ENCODE data around the gene SYCP2. TPM values are rescaled to one million over a fixed set of nuclear protein-coding genes. Genes with fewer than 3 reads are reported as not detected.

SYCP2 gene
- polyA plus RNA-seq, 1 donor (not counting 4 experiments of a cell fraction or from before 2014, with no cell fraction given), result 0.12 TPM

DNA sequence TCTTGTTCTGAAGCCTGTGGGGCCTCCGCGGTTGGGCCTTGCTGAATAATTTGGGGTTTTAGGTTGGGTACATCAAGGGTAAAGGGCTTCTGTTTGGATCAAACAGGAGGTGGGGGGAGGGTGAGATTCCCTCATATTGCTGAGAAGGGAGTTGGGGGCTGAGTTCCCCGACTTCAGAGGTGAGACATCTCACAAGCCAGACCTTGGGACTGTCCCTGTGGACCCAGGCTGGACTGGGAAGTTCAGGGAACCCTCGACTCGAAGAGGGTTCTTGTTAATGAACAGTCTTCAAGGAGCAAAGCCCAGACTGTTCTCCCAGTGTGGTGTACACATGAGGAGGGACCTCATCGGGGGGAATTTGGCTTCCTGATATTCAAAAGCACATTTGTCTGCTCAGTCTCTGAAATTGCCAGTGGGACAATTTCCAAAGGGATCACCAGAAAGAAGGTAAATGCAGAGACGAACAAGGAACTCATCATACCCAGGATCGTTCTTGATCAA, 118.5 kb downstream of the SYCP2 start:
- Histone ChIP-seq H3K27me3 (ENCODE audit: control insufficient read depth, extremely low read depth, insufficient read depth, low read length) (peaks cover 16% of the 10 kb centered on the region), H3K9ac (ENCODE audit: control insufficient read depth, extremely low read depth, insufficient read depth, low read length) (no peak overlapping the region), H3K4me1 (ENCODE audit: control insufficient read depth, extremely low read depth, insufficient read depth, low read length) (no peaks in the 10 kb centered on the region), H3K4me3 (ENCODE audit: control insufficient read depth in 2 of 3, extremely low read depth in 1 of 3, insufficient read depth in 2 of 3, low read depth in 1 of 3, low read length in 3 of 3) (no peak overlapping the region), H3K9me1 (ENCODE audit: control insufficient read depth, extremely low read depth, insufficient read depth, low read length) (no peaks in the 10 kb centered on the region), H3K9me3 (ENCODE audit: control insufficient read depth, low read depth, low read length) (no peaks in the 10 kb centered on the region), H4K20me1 (ENCODE audit: control insufficient read depth, extremely low read depth, insufficient read depth, low read length) (no peaks in the 10 kb centered on the region), H3K4me2 (ENCODE audit: control insufficient read depth, extremely low read depth, insufficient read depth, low read depth, low read length) (no peak overlapping the region), H2AFZ (ENCODE audit: control insufficient read depth, low read length) (no peak overlapping the region), H3K79me2 (ENCODE audit: control insufficient read depth, insufficient read depth, low read length) (no peaks in the 10 kb centered on the region), H3K36me3 (ENCODE audit: control insufficient read depth in 2 of 2, extremely low read depth in 1 of 2, insufficient read depth in 2 of 2, low read length in 2 of 2) (no peaks in the 10 kb centered on the region), H3K27ac (ENCODE audit: control insufficient read depth, insufficient read depth, low read length) (no peak overlapping the region)
- DNase-seq (ENCODE audit: low read depth, low spot score), result no peak
- FAIRE-seq, result no peak
- dilution Hi-C loops (cut with MboI; ENCODE audit: extremely low pct_ligation_motif_present, low sequenced_read_pairs), result no loop called here
- no peak for TF ChIP-seq EZH2 (IDR thresholded peaks at IDR 0.05; ENCODE audit: low read length)
- TF ChIP-seq, protein P1, sequence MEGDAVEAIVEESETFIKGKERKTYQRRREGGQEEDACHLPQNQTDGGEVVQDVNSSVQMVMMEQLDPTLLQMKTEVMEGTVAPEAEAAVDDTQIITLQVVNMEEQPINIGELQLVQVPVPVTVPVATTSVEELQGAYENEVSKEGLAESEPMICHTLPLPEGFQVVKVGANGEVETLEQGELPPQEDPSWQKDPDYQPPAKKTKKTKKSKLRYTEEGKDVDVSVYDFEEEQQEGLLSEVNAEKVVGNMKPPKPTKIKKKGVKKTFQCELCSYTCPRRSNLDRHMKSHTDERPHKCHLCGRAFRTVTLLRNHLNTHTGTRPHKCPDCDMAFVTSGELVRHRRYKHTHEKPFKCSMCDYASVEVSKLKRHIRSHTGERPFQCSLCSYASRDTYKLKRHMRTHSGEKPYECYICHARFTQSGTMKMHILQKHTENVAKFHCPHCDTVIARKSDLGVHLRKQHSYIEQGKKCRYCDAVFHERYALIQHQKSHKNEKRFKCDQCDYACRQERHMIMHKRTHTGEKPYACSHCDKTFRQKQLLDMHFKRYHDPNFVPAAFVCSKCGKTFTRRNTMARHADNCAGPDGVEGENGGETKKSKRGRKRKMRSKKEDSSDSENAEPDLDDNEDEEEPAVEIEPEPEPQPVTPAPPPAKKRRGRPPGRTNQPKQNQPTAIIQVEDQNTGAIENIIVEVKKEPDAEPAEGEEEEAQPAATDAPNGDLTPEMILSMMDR (optimal IDR thresholded peaks at IDR 0.05 in 1 of 3, IDR thresholded peaks at IDR 0.05 in 1 of 3, conservative IDR thresholded peaks at IDR 0.05 in 1 of 3; ENCODE audit: extremely low read depth in 1 of 3, insufficient read depth in 2 of 3, low read length in 3 of 3), result no peak

DNA sequence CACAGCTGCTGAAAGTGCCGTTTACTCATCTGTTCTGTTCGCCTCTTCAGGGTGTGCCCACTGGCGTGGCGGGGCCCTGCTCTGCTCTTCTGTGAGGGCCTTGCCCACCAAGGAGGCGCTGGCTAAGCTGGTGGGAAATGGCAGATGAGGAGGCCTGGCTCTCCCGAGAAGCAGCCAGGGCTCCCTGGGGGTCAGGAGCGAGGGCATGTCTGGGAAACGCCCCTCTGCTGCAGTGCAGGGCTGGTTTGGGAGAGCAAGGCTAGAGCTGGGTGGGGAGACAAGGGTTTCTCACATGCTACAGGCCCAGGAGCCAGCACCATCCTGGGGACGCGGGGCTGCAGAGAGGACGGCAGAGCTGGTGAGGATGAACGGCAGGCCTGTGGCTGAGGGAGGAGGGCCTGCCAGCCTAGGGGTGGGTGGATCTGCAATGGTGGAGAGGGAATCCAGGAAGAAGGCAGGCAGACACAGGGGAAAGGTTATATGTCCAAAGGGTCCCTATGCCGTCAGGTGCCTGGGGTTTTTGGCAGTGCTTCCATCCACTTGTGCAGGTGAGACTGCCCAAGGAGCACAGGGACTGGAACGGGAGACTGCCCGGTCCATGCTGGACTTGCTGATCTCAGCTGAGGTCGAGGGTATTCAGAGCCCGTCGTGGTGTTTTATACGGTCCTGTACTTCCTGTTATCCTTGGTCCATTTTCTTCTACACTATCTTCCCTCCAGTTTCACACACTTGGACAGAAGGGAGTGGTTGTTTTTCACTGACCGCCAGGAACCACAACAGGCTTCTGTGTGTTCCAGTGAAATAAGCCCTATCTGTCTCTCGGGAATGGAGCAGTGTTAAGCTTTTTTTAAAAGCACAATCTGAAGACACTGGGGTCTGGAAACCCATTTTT, 119.2 kb downstream of the SYCP2 start:
- no peak for FAIRE-seq
- peaks cover 16% of the 10 kb centered on the region for H3K27me3 ChIP-seq (ENCODE audit: control insufficient read depth, extremely low read depth, insufficient read depth, low read length)

More for the DNA sequence above, 119.2 kb downstream of the SYCP2 start:
- H3K9me3 ChIP-seq (ENCODE audit: control insufficient read depth, low read depth, low read length), result no peaks in the 10 kb centered on the region
- no peak overlapping the region for H3K4me2 ChIP-seq (ENCODE audit: control insufficient read depth, extremely low read depth, insufficient read depth, low read depth, low read length)
- TF ChIP-seq EZH2 (IDR thresholded peaks at IDR 0.05; ENCODE audit: low read length), result no peak
- TF ChIP-seq, protein P1 (optimal IDR thresholded peaks at IDR 0.05 in 1 of 3, IDR thresholded peaks at IDR 0.05 in 1 of 3, conservative IDR thresholded peaks at IDR 0.05 in 1 of 3; ENCODE audit: extremely low read depth in 1 of 3, insufficient read depth in 2 of 3, low read length in 3 of 3), result no peak
- no peaks in the 10 kb centered on the region for H3K79me2 ChIP-seq (ENCODE audit: control insufficient read depth, insufficient read depth, low read length)
- H4K20me1 ChIP-seq (ENCODE audit: control insufficient read depth, extremely low read depth, insufficient read depth, low read length), result no peaks in the 10 kb centered on the region
- no peak overlapping the region for H3K27ac ChIP-seq (ENCODE audit: control insufficient read depth, insufficient read depth, low read length)
- dilution Hi-C loops (cut with MboI; ENCODE audit: extremely low pct_ligation_motif_present, low sequenced_read_pairs), result no loop called here
- H3K9me1 ChIP-seq (ENCODE audit: control insufficient read depth, extremely low read depth, insufficient read depth, low read length), result no peaks in the 10 kb centered on the region
- no peaks in the 10 kb centered on the region for H3K4me1 ChIP-seq (ENCODE audit: control insufficient read depth, extremely low read depth, insufficient read depth, low read length)
- H3K4me3 ChIP-seq (ENCODE audit: control insufficient read depth in 2 of 3, extremely low read depth in 1 of 3, insufficient read depth in 2 of 3, low read depth in 1 of 3, low read length in 3 of 3), result no peak overlapping the region
- H3K9ac ChIP-seq (ENCODE audit: control insufficient read depth, extremely low read depth, insufficient read depth, low read length), result no peak overlapping the region
- H3K36me3 ChIP-seq (ENCODE audit: control insufficient read depth in 2 of 2, extremely low read depth in 1 of 2, insufficient read depth in 2 of 2, low read length in 2 of 2), result no peaks in the 10 kb centered on the region
- no peak for DNase-seq (ENCODE audit: low read depth, low spot score)
- no peak overlapping the region for H2AFZ ChIP-seq (ENCODE audit: control insufficient read depth, low read length)

Small RNAs within 50 kb of the gene (small RNA-seq; reads per million reads assigned to genes)
- 0 reads per million in 3 experiments for gene RNU7-141P (ENCODE audit: insufficient read length in 3 of 3, low read depth in 3 of 3, low replicate concordance in 1 of 3)

Other genes with a start within 250 kb of the SYCP2 start
- 1.7 to 3.3 TPM (median 2.8 TPM) in 3 replicates for gene PPP1R3D, start 6.7 kb upstream of the SYCP2 start, polyA plus RNA-seq
- 4.3 to 10.1 TPM (median 7.8 TPM) in 3 replicates for gene FAM217B, start 6.8 kb upstream of the SYCP2 start, polyA plus RNA-seq
- 0.76 to 1.1 TPM (median 1.1 TPM) in 3 replicates for gene CDH26, start 24.8 kb upstream of the SYCP2 start, polyA plus RNA-seq

Data from keratinocyte (primary cell).